ENCODE results near the gene CACNA1A.
"Not testable (repeated sequence)": the region's sequence is repeated elsewhere in the genome, so short reads cannot be mapped to it uniquely, and the experiment has no call there.

Gene CACNA1A

GRCh38 chr19:13198634-13199033, 307.6 kb downstream of the CACNA1A start:
- DNase-seq (ENCODE audit: low read depth), result no peak

- DNase-seq (ENCODE audit: low read depth), result peak; percentile 35
Observed at GRCh38 chr19:13195678-13196077, 310.6 kb downstream of the CACNA1A start.

- no peak for DNase-seq (ENCODE audit: low read depth)
Observed at GRCh38 chr19:13190781-13191540, 315.3 kb downstream of the CACNA1A start.

- no peak for DNase-seq (ENCODE audit: low read depth)
Observed at GRCh38 chr19:13189600-13189999, 316.7 kb downstream of the CACNA1A start.

GRCh38 chr19:13187419-13187818, 318.9 kb downstream of the CACNA1A start:
- no peak for DNase-seq (ENCODE audit: low read depth)

GRCh38 chr19:13186688-13187087, 319.6 kb downstream of the CACNA1A start:
- DNase-seq (ENCODE audit: low read depth), result not testable (repeated sequence)

- not testable (repeated sequence) for DNase-seq (ENCODE audit: low read depth)
Observed at GRCh38 chr19:13185763-13186657, 320.3 kb downstream of the CACNA1A start.

- DNase-seq (ENCODE audit: low read depth), result not testable (repeated sequence)
Observed at GRCh38 chr19:13184926-13185325, 321.4 kb downstream of the CACNA1A start.

- no peak for DNase-seq (ENCODE audit: low read depth)
Observed at GRCh38 chr19:13181747-13182388, 324.4 kb downstream of the CACNA1A start.

- DNase-seq (ENCODE audit: low read depth), result not testable (repeated sequence)
Observed at GRCh38 chr19:13178291-13178690, 328.0 kb downstream of the CACNA1A start.

GRCh38 chr19:13177584-13177983, 328.7 kb downstream of the CACNA1A start:
- DNase-seq (ENCODE audit: low read depth), result not testable (repeated sequence)

GRCh38 chr19:13176345-13176744, 329.9 kb downstream of the CACNA1A start:
- DNase-seq (ENCODE audit: low read depth), result no peak

- DNase-seq (ENCODE audit: low read depth), result no peak
Observed at GRCh38 chr19:13173139-13173737, 333.0 kb downstream of the CACNA1A start.

- DNase-seq (ENCODE audit: low read depth), result peak; percentile 70
Observed at GRCh38 chr19:13172346-13173138, 333.7 kb downstream of the CACNA1A start.

GRCh38 chr19:13171146-13171545, 335.1 kb downstream of the CACNA1A start:
- DNase-seq (ENCODE audit: low read depth), result no peak

GRCh38 chr19:13169769-13170168, 336.5 kb downstream of the CACNA1A start:
- no peak for DNase-seq (ENCODE audit: low read depth)

- not testable (repeated sequence) for DNase-seq (ENCODE audit: low read depth)
Observed at GRCh38 chr19:13166151-13166550, 340.1 kb downstream of the CACNA1A start.

- no peak for DNase-seq (ENCODE audit: low read depth)
Observed at GRCh38 chr19:13165162-13165997, 340.9 kb downstream of the CACNA1A start.

GRCh38 chr19:13164343-13165161, 341.7 kb downstream of the CACNA1A start:
- DNase-seq (ENCODE audit: low read depth), result no peak

All from activated T-helper 9 cell treated with anti-CD3 and anti-CD28 coated beads, Interleukin-2, amount 50 U/mL, for 16 hours (primary cell).